Astrocyte (in vitro differentiated cells and primary cell): ENCODE data around the gene BSCL2. TPM values are rescaled to one million over a fixed set of nuclear protein-coding genes. Genes with fewer than 3 reads are reported as not detected.

ENCODE experiments used
- DNase-seq: peaks from one replicate; pipeline ENCODE4 v3.0.0-alpha.2; 2010; ENCODE audit warnings: low read depth
- FAIRE-seq: peaks from 2 replicates; lab custom pipeline; 2011; peaks lifted over from hg19 to GRCh38; lab: Jason Lieb, UNC
- H2AFZ ChIP-seq: 2 replicates; pipeline ENCODE4 v1.6.0; 2012; ENCODE audit warnings: low read depth, low read length, inconsistent platforms
- H3K27ac ChIP-seq: 2 replicates; pipeline ENCODE4 v1.5.1; 2011; ENCODE audit warnings: low read depth, low read length, inconsistent platforms
- H3K27me3 ChIP-seq: 2 replicates; pipeline ENCODE4 v1.6.0; 2011; ENCODE audit warnings: low read length, inconsistent platforms; ENCODE audit not compliant: insufficient read depth
- H3K36me3 ChIP-seq: 2 replicates; pipeline ENCODE4 v1.5.1; 2011; ENCODE audit warnings: low read length, inconsistent platforms; ENCODE audit not compliant: insufficient read depth
- H3K4me1 ChIP-seq: 2 replicates; pipeline ENCODE4 v1.5.1; 2011; ENCODE audit warnings: low read length, inconsistent platforms; ENCODE audit not compliant: insufficient read depth
- H3K4me2 ChIP-seq: 2 replicates; pipeline ENCODE4 v1.6.0; 2012; ENCODE audit warnings: low read length, inconsistent platforms
- H3K4me3 ChIP-seq: 2 replicates; pipeline ENCODE4 v1.5.1; 2011; ENCODE audit warnings: low read depth, mild to moderate bottlenecking, low read length, inconsistent platforms; ENCODE audit not compliant: insufficient read depth
- H3K79me2 ChIP-seq: 2 replicates; pipeline ENCODE4 v1.6.0; 2012; ENCODE audit warnings: mild to moderate bottlenecking, low read length, inconsistent platforms; ENCODE audit not compliant: insufficient read depth
- H3K9ac ChIP-seq: 2 replicates; pipeline ENCODE4 v1.6.0; 2012; ENCODE audit warnings: mild to moderate bottlenecking, low read length, inconsistent platforms
- H3K9me3 ChIP-seq: 2 replicates; pipeline ENCODE4 v1.5.1; 2012; ENCODE audit warnings: low read depth, mild to moderate bottlenecking, low read length, inconsistent platforms; ENCODE audit not compliant: insufficient read depth
- H4K20me1 ChIP-seq: 2 replicates; pipeline ENCODE4 v1.6.0; 2012; ENCODE audit warnings: low read length, inconsistent platforms; ENCODE audit not compliant: insufficient read depth
- H3K27ac Mint-ChIP-seq: one replicate; pipeline ENCODE4 v1.8.0; 2021; ENCODE audit warnings: mild to moderate bottlenecking, mixed read lengths; ENCODE audit not compliant: unreplicated experiment
- H3K27me3 Mint-ChIP-seq: one replicate; pipeline ENCODE4 v1.8.0; 2021; ENCODE audit warnings: low read depth, mixed read lengths; ENCODE audit not compliant: unreplicated experiment
- H3K36me3 Mint-ChIP-seq: one replicate; pipeline ENCODE4 v1.8.0; 2021; ENCODE audit warnings: low read depth, mixed read lengths; ENCODE audit not compliant: unreplicated experiment
- H3K4me1 Mint-ChIP-seq: one replicate; pipeline ENCODE4 v1.8.0; 2021; ENCODE audit warnings: low read depth, mixed read lengths; ENCODE audit not compliant: unreplicated experiment
- H3K4me3 Mint-ChIP-seq: one replicate; pipeline ENCODE4 v1.8.0; 2021; ENCODE audit warnings: mild to moderate bottlenecking, moderate library complexity, mixed read lengths; ENCODE audit not compliant: unreplicated experiment
- H3K9me3 Mint-ChIP-seq: one replicate; pipeline ENCODE4 v1.8.0; 2021; ENCODE audit warnings: mild to moderate bottlenecking, mixed read lengths; ENCODE audit not compliant: unreplicated experiment
- EZH2 ChIP-seq: IDR thresholded peaks from 2 replicates; pipeline ENCODE4 v1.6.1; 2012; ENCODE audit warnings: mild to moderate bottlenecking, low read length, inconsistent platforms; ENCODE audit not compliant: insufficient read depth
- total RNA-seq: library from RNA; stranded (reverse); gene quantifications from 2 replicates; pipeline ENCODE4 v1.2.1, GENCODE V29; 2021
- TF ChIP-seq, protein P1 (sequence below): IDR thresholded peaks from 2 replicates; pipeline ENCODE4 v1.5.1; 2011; ENCODE audit warnings: low read depth, mild to moderate bottlenecking, inconsistent platforms, low read length, moderate library complexity; ENCODE audit not compliant: insufficient read depth

BSCL2 gene
- total RNA-seq, 1 donor from 2014 or later: 51.1 TPM

DNA sequence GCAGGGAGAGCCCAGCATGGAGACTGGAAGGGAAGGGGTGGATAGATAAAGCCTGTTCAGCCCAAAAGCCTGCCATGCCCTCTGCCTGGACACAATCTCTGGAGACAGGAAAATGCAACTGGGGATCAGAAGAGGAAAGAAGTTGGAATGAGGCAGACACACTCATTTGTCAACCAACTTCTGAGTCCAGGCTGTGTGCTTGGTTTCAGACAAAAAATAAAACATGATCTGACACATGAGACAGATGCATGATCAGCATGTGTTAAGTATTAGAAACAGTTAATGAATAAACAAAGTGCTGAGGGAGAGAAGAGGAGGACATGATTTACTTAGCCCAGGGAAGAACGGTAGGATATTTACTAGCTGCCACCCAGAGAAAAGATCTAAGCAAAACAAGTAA is 18.7 kb downstream of the BSCL2 start:
- Histone ChIP-seq H2AFZ (peak overlapping the region; percentile 73), H3K36me3 (peaks cover 14% of the 10 kb centered on the region), H3K4me3 (no peak overlapping the region), H3K9ac (no peak overlapping the region), H3K27ac (no peak overlapping the region), H3K27me3 (peaks cover 3% of the 10 kb centered on the region), H3K79me2 (no peaks in the 10 kb centered on the region), H4K20me1 (no peaks in the 10 kb centered on the region), H3K9me3 (no peaks in the 10 kb centered on the region), H3K4me2 (peak overlapping the region; percentile 73), H3K4me1 (peaks cover 13% of the 10 kb centered on the region)
- Mint-ChIP-seq H3K27me3 (no peaks in the 10 kb centered on the region), H3K36me3 (peaks cover 6% of the 10 kb centered on the region), H3K27ac (no peak overlapping the region), H3K9me3 (no peaks in the 10 kb centered on the region), H3K4me1 (peaks cover 13% of the 10 kb centered on the region), H3K4me3 (no peak overlapping the region)
- FAIRE-seq (no peak), DNase-seq (no peak)
- peak; percentile 1 for TF ChIP-seq EZH2
- TF ChIP-seq, protein P1, sequence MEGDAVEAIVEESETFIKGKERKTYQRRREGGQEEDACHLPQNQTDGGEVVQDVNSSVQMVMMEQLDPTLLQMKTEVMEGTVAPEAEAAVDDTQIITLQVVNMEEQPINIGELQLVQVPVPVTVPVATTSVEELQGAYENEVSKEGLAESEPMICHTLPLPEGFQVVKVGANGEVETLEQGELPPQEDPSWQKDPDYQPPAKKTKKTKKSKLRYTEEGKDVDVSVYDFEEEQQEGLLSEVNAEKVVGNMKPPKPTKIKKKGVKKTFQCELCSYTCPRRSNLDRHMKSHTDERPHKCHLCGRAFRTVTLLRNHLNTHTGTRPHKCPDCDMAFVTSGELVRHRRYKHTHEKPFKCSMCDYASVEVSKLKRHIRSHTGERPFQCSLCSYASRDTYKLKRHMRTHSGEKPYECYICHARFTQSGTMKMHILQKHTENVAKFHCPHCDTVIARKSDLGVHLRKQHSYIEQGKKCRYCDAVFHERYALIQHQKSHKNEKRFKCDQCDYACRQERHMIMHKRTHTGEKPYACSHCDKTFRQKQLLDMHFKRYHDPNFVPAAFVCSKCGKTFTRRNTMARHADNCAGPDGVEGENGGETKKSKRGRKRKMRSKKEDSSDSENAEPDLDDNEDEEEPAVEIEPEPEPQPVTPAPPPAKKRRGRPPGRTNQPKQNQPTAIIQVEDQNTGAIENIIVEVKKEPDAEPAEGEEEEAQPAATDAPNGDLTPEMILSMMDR: no peak

DNA sequence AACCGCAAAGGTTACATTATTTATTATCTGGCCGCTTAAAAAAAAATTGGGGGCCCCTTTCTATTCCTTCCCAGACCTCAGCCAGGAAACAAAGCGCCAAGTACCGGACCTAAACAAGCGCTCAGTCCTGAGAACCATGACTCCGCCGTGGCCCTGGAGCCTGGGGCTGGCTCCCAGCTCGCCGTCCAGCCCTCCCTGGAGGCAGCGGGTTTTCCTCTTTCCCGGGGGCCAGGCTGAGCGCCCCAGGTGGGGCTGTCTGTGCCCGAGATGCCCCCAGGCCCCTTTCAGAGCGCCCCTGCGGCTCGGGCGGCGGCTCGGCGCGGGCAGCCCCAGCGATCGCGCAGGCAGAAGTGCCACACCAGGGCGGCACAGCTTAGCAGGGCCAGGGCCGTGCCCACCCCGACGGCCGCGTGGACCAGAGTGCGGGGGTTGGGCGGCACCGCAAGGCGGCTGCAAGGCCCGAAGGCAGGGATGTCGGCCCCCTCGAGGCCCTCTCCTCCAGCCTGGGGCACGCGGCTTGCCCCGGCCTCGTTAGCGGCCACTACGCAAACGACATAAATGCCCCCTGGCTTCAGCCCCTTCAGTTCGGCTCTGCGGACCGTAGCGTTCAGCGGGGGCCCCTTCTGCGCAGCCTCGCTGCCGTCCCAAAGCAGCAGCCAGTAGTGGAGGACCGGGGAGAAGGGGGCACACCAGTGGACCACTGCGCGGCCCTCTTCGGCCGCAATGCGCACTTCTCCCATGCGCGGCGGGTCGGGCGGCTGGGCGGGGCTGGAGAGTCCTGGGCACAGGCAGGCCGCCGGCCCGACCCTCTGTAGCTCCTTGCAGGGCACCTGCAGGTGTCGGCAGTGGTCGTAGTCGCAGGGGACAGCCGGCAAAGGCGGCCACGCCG is 19.5 kb downstream of the BSCL2 start:
- Mint-ChIP-seq H3K4me3 (no peak overlapping the region), H3K9me3 (no peaks in the 10 kb centered on the region), H3K27me3 (no peaks in the 10 kb centered on the region), H3K4me1 (peaks cover 13% of the 10 kb centered on the region), H3K27ac (no peak overlapping the region), H3K36me3 (peaks cover 3% of the 10 kb centered on the region)
- H3K27ac ChIP-seq: no peak overlapping the region
- H3K79me2 ChIP-seq: no peaks in the 10 kb centered on the region
- H4K20me1 ChIP-seq: no peaks in the 10 kb centered on the region
- TF ChIP-seq, protein P1: no peak
- TF ChIP-seq EZH2: peak; percentile 66
- H3K4me3 ChIP-seq: peak overlapping the region; percentile 33
- DNase-seq (no peak), FAIRE-seq (no peak)
- H2AFZ ChIP-seq: peak overlapping the region; percentile 73
- H3K9me3 ChIP-seq: no peaks in the 10 kb centered on the region
- peaks cover 10% of the 10 kb centered on the region for H3K36me3 ChIP-seq
- H3K4me2 ChIP-seq: peak overlapping the region; percentile 73
- peaks cover 13% of the 10 kb centered on the region for H3K4me1 ChIP-seq
- peak overlapping the region; percentile 23 for H3K9ac ChIP-seq
- peaks cover 3% of the 10 kb centered on the region for H3K27me3 ChIP-seq

- Histone ChIP-seq H3K4me2 (no peak overlapping the region), H3K79me2 (peaks cover 19% of the 10 kb centered on the region), H3K36me3 (peaks cover 2% of the 10 kb centered on the region), H3K9me3 (no peaks in the 10 kb centered on the region), H3K27ac (no peak overlapping the region), H3K9ac (no peak overlapping the region), H4K20me1 (peaks cover 4% of the 10 kb centered on the region), H3K4me3 (no peak overlapping the region), H3K4me1 (peaks cover 16% of the 10 kb centered on the region), H2AFZ (no peak overlapping the region), H3K27me3 (peaks cover 3% of the 10 kb centered on the region)
- no peak overlapping the region for H3K27ac Mint-ChIP-seq
- no peaks in the 10 kb centered on the region for H3K9me3 Mint-ChIP-seq
- DNase-seq (no peak), FAIRE-seq (no peak)
- TF ChIP-seq, protein P1: no peak
- TF ChIP-seq EZH2: no peak
- no peaks in the 10 kb centered on the region for H3K27me3 Mint-ChIP-seq
- H3K4me3 Mint-ChIP-seq: no peak overlapping the region
- peaks cover 5% of the 10 kb centered on the region for H3K36me3 Mint-ChIP-seq
- peaks cover 12% of the 10 kb centered on the region for H3K4me1 Mint-ChIP-seq
These were observed 24.7 kb downstream of the BSCL2 start for GRCh38 chr11:62682518-62682917.
